Stimulated activated CD4-positive, alpha-beta T cell treated with anti-CD3 and anti-CD28 coated beads, Interleukin-12 subunit alpha, Interleukin-12 subunit beta, amount 100 ng/mL, for 48 hours (primary cell): Measurements from ENCODE around the gene DYNLRB1.

ENCODE experiments used
- DNase-seq, 3 donors: peaks; one replicate each; pipeline ENCODE4 v3.0.0-alpha.2; 2020; ENCODE audit warnings: low read depth in 2 of 3, low spot score in 1 of 3

The DYNLRB1 gene

GRCh38 chr20:34553366-34553867, 37.2 kb downstream of the DYNLRB1 start:
- no peak for DNase-seq

GRCh38 chr20:34557936-34558319, 41.7 kb downstream of the DYNLRB1 start:
- DNase-seq = no peak

- peak; percentile 82 to 90 (median 89) for DNase-seq
These were observed 42.3 kb downstream of the DYNLRB1 start, which contains the start of gene MAP1LC3A for GRCh38 chr20:34558320-34559218. TSS of gene MAP1LC3A (plus strand) at chr20:34558718. CDS start at chr20:34558869, 151 bp downstream.

- DNase-seq = no peak
These were observed 43.3 kb downstream of the DYNLRB1 start for GRCh38 chr20:34559311-34560140.

GRCh38 chr20:34560141-34560523, 43.9 kb downstream of the DYNLRB1 start:
- DNase-seq = no peak

GRCh38 chr20:34560614-34561013, 44.4 kb downstream of the DYNLRB1 start:
- no peak for DNase-seq

GRCh38 chr20:34561661-34562060, 45.4 kb downstream of the DYNLRB1 start:
- no peak for DNase-seq

- no peak for DNase-seq
These were observed 46.4 kb downstream of the DYNLRB1 start for GRCh38 chr20:34562641-34563040.

- no peak for DNase-seq
These were observed 48.6 kb downstream of the DYNLRB1 start for GRCh38 chr20:34564833-34565232.

GRCh38 chr20:34566978-34567891, 51.0 kb downstream of the DYNLRB1 start:
- DNase-seq = no peak

- DNase-seq = no peak
These were observed 52.0 kb downstream of the DYNLRB1 start for GRCh38 chr20:34567892-34568865.

- DNase-seq = no peak
These were observed 53.4 kb downstream of the DYNLRB1 start for GRCh38 chr20:34569598-34569997.

GRCh38 chr20:34570859-34571306, 54.7 kb downstream of the DYNLRB1 start:
- no peak for DNase-seq

GRCh38 chr20:34571753-34572152, 55.5 kb downstream of the DYNLRB1 start:
- no peak for DNase-seq

GRCh38 chr20:34573541-34574300, 57.5 kb downstream of the DYNLRB1 start:
- DNase-seq = no peak

GRCh38 chr20:34574426-34574825, 58.2 kb downstream of the DYNLRB1 start:
- no peak for DNase-seq

GRCh38 chr20:34574861-34575260, 58.6 kb downstream of the DYNLRB1 start:
- DNase-seq = no peak

GRCh38 chr20:34575271-34575670, 59.0 kb downstream of the DYNLRB1 start:
- no peak for DNase-seq

GRCh38 chr20:34575756-34576155, 59.5 kb downstream of the DYNLRB1 start:
- no peak for DNase-seq
